ENCODE results near the gene ECI2.

DNA sequence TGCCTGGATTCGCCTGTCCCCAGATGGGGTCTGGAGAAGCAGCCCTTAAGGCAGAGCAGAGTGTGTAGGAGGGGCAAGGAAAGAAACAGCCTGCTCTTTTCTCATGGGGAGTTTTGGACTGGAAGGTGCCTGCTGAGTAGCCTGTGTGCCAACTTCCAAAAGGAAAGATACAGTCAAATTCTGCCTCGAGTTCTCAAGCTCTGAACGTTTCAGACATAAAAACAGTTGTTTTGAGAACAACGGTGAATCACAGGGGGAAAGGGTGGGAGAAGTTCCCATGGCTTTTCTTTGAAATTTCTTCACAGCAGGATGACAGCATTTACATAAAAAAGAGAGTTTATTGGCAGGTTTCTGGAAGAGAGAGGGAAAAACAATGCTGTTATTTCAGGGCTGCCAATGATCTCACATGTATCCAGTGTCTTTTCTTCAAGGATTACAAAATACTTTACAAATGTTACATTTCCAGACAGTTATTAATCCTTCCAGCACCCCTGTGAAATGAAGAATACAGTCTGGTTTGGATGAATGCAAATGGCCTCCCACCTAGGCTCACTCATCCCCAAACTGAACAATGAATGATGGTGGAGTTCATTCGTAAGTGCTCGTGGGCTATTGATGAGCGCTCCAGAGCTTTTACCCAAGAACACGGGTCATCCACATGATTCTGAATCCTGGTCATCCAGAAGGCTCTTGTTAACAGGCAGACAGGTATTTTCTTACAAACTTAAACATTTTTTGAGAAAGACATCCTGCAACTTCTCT is 33.8 kb upstream of the ECI2 start:
- TF ChIP-seq EZH2 (IDR thresholded peaks at IDR 0.05) = no peak
- TF ChIP-seq POLR2AphosphoS5 (IDR thresholded peaks at IDR 0.05; ENCODE audit: borderline replicate concordance, low read depth, low read length) = no peak
